GM10248 (cell line): ENCODE results near the gene AMPD3.

ENCODE experiments used
- CTCF ChIA-PET: fragments of 300-600 bp; sonication (Branson Sonifier 250); formaldehyde crosslinking; extraction: SDS; loops from one replicate; lab custom pipeline; 2021; ENCODE audit warnings: antibody characterized with exemption; lab: Yijun Ruan, JAX
- POLR2A ChIA-PET: fragments of 350-650 bp; sonication (Branson Sonifier 250); formaldehyde crosslinking; extraction: SDS; loops from one replicate; lab custom pipeline; 2020; ENCODE audit warnings: antibody characterized with exemption; lab: Yijun Ruan, JAX
- DNase-seq: peaks from one replicate; pipeline ENCODE4 v3.0.0; 2012; ENCODE audit errors: extremely low spot score
- TF ChIP-seq, protein P1 (sequence below): IDR thresholded peaks from 2 replicates; pipeline ENCODE4 v1.5.1; 2012; ENCODE audit warnings: mild to moderate bottlenecking, low read depth; ENCODE audit errors: extremely low read depth, missing control alignments, control extremely low read depth

Gene AMPD3

GRCh38 chr11:10410106-10410843, 44.8 kb upstream of the AMPD3 start:
- TF ChIP-seq, protein P1, sequence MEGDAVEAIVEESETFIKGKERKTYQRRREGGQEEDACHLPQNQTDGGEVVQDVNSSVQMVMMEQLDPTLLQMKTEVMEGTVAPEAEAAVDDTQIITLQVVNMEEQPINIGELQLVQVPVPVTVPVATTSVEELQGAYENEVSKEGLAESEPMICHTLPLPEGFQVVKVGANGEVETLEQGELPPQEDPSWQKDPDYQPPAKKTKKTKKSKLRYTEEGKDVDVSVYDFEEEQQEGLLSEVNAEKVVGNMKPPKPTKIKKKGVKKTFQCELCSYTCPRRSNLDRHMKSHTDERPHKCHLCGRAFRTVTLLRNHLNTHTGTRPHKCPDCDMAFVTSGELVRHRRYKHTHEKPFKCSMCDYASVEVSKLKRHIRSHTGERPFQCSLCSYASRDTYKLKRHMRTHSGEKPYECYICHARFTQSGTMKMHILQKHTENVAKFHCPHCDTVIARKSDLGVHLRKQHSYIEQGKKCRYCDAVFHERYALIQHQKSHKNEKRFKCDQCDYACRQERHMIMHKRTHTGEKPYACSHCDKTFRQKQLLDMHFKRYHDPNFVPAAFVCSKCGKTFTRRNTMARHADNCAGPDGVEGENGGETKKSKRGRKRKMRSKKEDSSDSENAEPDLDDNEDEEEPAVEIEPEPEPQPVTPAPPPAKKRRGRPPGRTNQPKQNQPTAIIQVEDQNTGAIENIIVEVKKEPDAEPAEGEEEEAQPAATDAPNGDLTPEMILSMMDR: no peak
- POLR2A ChIA-PET: no interaction called here
- CTCF ChIA-PET: interaction anchor here (0.9 to 5.3 kb wide), 7 partner anchors 7 to 326 kb away, joined by 3 to 41 read pairs (median 3); no protein-coding TSS in a partner anchor
- no peak for DNase-seq

- ChIA-PET CTCF (interaction anchor here (0.9 to 5.3 kb wide), 5 partner anchors 8 to 326 kb away, joined by 3 to 41 read pairs (median 5); no protein-coding TSS in a partner anchor), POLR2A (no interaction called here)
- no peak for DNase-seq
- TF ChIP-seq, protein P1: no peak
Measured at GRCh38 chr11:10410844-10411200, 44.2 kb upstream of the AMPD3 start.

- DNase-seq: no peak
- TF ChIP-seq, protein P1: no peak
- POLR2A ChIA-PET: no interaction called here
- CTCF ChIA-PET: interaction anchor here (2.1 to 5.3 kb wide), 4 partner anchors 9 to 320 kb away, joined by 9 to 41 read pairs (median 14); no protein-coding TSS in a partner anchor
Measured at GRCh38 chr11:10412266-10412665, 42.8 kb upstream of the AMPD3 start.

DNA sequence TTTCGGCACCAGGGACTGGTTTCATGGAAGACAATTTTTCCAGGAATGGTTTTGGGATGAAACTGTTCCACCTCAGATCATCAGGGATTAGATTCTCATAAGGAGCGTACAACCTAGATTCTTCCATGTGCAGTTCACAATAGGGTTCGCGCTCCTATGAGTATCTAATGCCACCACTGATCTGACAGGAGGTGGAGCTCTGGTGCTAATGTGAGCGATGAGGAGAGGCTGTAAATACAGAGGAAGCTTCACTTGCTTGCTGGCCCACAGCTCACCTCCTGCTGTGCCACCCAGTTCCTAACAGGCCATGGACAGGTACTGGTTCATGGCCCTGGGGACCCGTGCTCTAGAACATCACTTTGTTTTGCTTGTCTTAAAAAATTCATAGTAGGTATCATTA, 41.8 kb upstream of the AMPD3 start:
- POLR2A ChIA-PET: no interaction called here
- CTCF ChIA-PET: interaction anchor here (0.6 to 5.3 kb wide), 31 partner anchors 10 to 324 kb away, joined by 3 to 41 read pairs (median 4); partner anchors contain the start of genes AMPD3 and IRAG1
- TF ChIP-seq, protein P1: peak; percentile 69
- DNase-seq: no peak

GRCh38 chr11:10414181-10414580, 40.9 kb upstream of the AMPD3 start:
- ChIA-PET POLR2A (no interaction called here), CTCF (interaction anchor here (0.8 to 5.3 kb wide), 30 partner anchors 11 to 323 kb away, joined by 3 to 41 read pairs (median 4); partner anchors contain the start of genes AMPD3 and IRAG1)
- DNase-seq: no peak
- TF ChIP-seq, protein P1: no peak

DNA sequence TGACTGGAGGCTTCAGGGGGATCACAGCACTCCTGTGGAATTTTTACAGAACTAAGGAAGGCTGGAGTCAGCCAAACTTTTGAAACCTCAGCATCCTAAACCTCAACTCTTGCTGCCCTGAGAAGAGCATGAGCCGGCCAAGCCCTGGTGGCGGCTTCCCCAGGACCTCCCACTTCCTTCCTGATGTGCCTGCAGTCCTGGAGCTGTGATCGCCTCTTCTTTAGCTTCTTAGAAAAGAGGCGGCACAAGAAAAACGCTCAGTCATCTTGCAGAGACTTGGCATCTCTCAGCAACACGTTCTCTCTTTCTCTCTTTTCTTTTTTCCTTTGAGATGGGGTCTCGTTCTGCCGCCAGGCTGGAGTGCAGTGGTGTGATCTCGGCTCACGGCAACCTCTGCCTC, 40.4 kb upstream of the AMPD3 start:
- DNase-seq: no peak
- POLR2A ChIA-PET: no interaction called here
- CTCF ChIA-PET: interaction anchor here (1.0 to 5.3 kb wide), 12 partner anchors 11 to 323 kb away, joined by 4 to 41 read pairs (median 7); partner anchors contain the start of gene IRAG1
- TF ChIP-seq, protein P1: no peak
